Measurements from ENCODE around the gene ZFYVE21.
A peak's percentile ranks its signal among the peaks of the same experiment; 100 is the strongest.
"Not testable (repeated sequence)": the region's sequence is repeated elsewhere in the genome, so short reads cannot be mapped to it uniquely, and the experiment has no call there.

The ZFYVE21 gene

GRCh38 chr14:103755060-103755459, 39.5 kb downstream of the ZFYVE21 start:
- no peak for TF ChIP-seq JUND (IDR thresholded peaks at IDR 0.05; ENCODE audit: low read depth)
- no peak for DNase-seq (ENCODE audit: low read depth in 1 of 2, low spot score in 1 of 2)
- in situ Hi-C loops (cut with HindIII; ENCODE audit: low pct_unique_long_range_greater_than_20kb, low sequenced_read_pairs), result no loop called here

- no peak for TF ChIP-seq JUND (IDR thresholded peaks at IDR 0.05; ENCODE audit: low read depth)
- in situ Hi-C loops (cut with HindIII; ENCODE audit: low pct_unique_long_range_greater_than_20kb, low sequenced_read_pairs), result no loop called here
- no peak for DNase-seq (ENCODE audit: low read depth in 1 of 2, low spot score in 1 of 2)
Measured at GRCh38 chr14:103758059-103758776, 42.6 kb downstream of the ZFYVE21 start.

- DNase-seq (ENCODE audit: low read depth in 1 of 2, low spot score in 1 of 2), result no peak
- in situ Hi-C loops (cut with HindIII; ENCODE audit: low pct_unique_long_range_greater_than_20kb, low sequenced_read_pairs), result no loop called here
- no peak for TF ChIP-seq JUND (IDR thresholded peaks at IDR 0.05; ENCODE audit: low read depth)
Measured at GRCh38 chr14:103762036-103762435, 46.4 kb downstream of the ZFYVE21 start.

GRCh38 chr14:103762541-103762940, 46.9 kb downstream of the ZFYVE21 start:
- no peak for DNase-seq (ENCODE audit: low read depth in 1 of 2, low spot score in 1 of 2)
- in situ Hi-C loops (cut with HindIII; ENCODE audit: low pct_unique_long_range_greater_than_20kb, low sequenced_read_pairs), result no loop called here
- no peak for TF ChIP-seq JUND (IDR thresholded peaks at IDR 0.05; ENCODE audit: low read depth)

- no peak for TF ChIP-seq JUND (IDR thresholded peaks at IDR 0.05; ENCODE audit: low read depth)
- DNase-seq (ENCODE audit: low read depth in 1 of 2, low spot score in 1 of 2), result no peak
- in situ Hi-C loops (cut with HindIII; ENCODE audit: low pct_unique_long_range_greater_than_20kb, low sequenced_read_pairs), result no loop called here
Measured at GRCh38 chr14:103763730-103764488, 48.3 kb downstream of the ZFYVE21 start.

GRCh38 chr14:103765526-103765925, 49.9 kb downstream of the ZFYVE21 start:
- in situ Hi-C loops (cut with HindIII; ENCODE audit: low pct_unique_long_range_greater_than_20kb, low sequenced_read_pairs), result no loop called here
- no peak for TF ChIP-seq JUND (IDR thresholded peaks at IDR 0.05; ENCODE audit: low read depth)

GRCh38 chr14:103767336-103767894, 51.8 kb downstream of the ZFYVE21 start:
- DNase-seq (ENCODE audit: low read depth in 1 of 2, low spot score in 1 of 2), result no peak
- in situ Hi-C loops (cut with HindIII; ENCODE audit: low pct_unique_long_range_greater_than_20kb, low sequenced_read_pairs), result no loop called here
- no peak for TF ChIP-seq JUND (IDR thresholded peaks at IDR 0.05; ENCODE audit: low read depth)

More at GRCh38 chr14:103765526-103765925, 49.9 kb downstream of the ZFYVE21 start:
- DNase-seq (ENCODE audit: low read depth in 1 of 2, low spot score in 1 of 2), result no peak

- in situ Hi-C loops (cut with HindIII; ENCODE audit: low pct_unique_long_range_greater_than_20kb, low sequenced_read_pairs), result no loop called here
- no peak for DNase-seq (ENCODE audit: low read depth in 1 of 2, low spot score in 1 of 2)
- no peak for TF ChIP-seq JUND (IDR thresholded peaks at IDR 0.05; ENCODE audit: low read depth)
Measured at GRCh38 chr14:103770500-103770899, 54.9 kb downstream of the ZFYVE21 start.

GRCh38 chr14:103770902-103771301, 55.3 kb downstream of the ZFYVE21 start:
- in situ Hi-C loops (cut with HindIII; ENCODE audit: low pct_unique_long_range_greater_than_20kb, low sequenced_read_pairs), result no loop called here
- no peak for DNase-seq (ENCODE audit: low read depth in 1 of 2, low spot score in 1 of 2)
- TF ChIP-seq JUND (IDR thresholded peaks at IDR 0.05; ENCODE audit: low read depth), result no peak

GRCh38 chr14:103772078-103772712, 56.6 kb downstream of the ZFYVE21 start:
- no peak for TF ChIP-seq JUND (IDR thresholded peaks at IDR 0.05; ENCODE audit: low read depth)
- peak in 1 of 2 experiments; percentile 32 for DNase-seq (ENCODE audit: low read depth in 1 of 2, low spot score in 1 of 2)
- in situ Hi-C loops (cut with HindIII; ENCODE audit: low pct_unique_long_range_greater_than_20kb, low sequenced_read_pairs), result no loop called here

GRCh38 chr14:103773521-103773920, 57.9 kb downstream of the ZFYVE21 start:
- in situ Hi-C loops (cut with HindIII; ENCODE audit: low pct_unique_long_range_greater_than_20kb, low sequenced_read_pairs), result no loop called here
- no peak for TF ChIP-seq JUND (IDR thresholded peaks at IDR 0.05; ENCODE audit: low read depth)
- no peak for DNase-seq (ENCODE audit: low read depth in 1 of 2, low spot score in 1 of 2)

- in situ Hi-C loops (cut with HindIII; ENCODE audit: low pct_unique_long_range_greater_than_20kb, low sequenced_read_pairs), result no loop called here
- TF ChIP-seq JUND (IDR thresholded peaks at IDR 0.05; ENCODE audit: low read depth), result no peak
- no peak for DNase-seq (ENCODE audit: low read depth in 1 of 2, low spot score in 1 of 2)
Measured at GRCh38 chr14:103775506-103775905, 59.9 kb downstream of the ZFYVE21 start.

- DNase-seq (ENCODE audit: low read depth in 1 of 2, low spot score in 1 of 2); in situ Hi-C loops (cut with HindIII; ENCODE audit: low pct_unique_long_range_greater_than_20kb, low sequenced_read_pairs): not testable (repeated sequence)
Measured at GRCh38 chr14:103776319-103776718, 60.7 kb downstream of the ZFYVE21 start.
